Putamen (tissue), 1 donor: Measurements from ENCODE around the gene CIRBP.
"Not testable (repeated sequence)": the region's sequence is repeated elsewhere in the genome, so short reads cannot be mapped to it uniquely, and the experiment has no call there.

ENCODE experiments used
- DNase-seq: peaks from one replicate; pipeline ENCODE4 v3.0.0-alpha.2; 2016; ENCODE audit warnings: low spot score

CIRBP gene

DNA sequence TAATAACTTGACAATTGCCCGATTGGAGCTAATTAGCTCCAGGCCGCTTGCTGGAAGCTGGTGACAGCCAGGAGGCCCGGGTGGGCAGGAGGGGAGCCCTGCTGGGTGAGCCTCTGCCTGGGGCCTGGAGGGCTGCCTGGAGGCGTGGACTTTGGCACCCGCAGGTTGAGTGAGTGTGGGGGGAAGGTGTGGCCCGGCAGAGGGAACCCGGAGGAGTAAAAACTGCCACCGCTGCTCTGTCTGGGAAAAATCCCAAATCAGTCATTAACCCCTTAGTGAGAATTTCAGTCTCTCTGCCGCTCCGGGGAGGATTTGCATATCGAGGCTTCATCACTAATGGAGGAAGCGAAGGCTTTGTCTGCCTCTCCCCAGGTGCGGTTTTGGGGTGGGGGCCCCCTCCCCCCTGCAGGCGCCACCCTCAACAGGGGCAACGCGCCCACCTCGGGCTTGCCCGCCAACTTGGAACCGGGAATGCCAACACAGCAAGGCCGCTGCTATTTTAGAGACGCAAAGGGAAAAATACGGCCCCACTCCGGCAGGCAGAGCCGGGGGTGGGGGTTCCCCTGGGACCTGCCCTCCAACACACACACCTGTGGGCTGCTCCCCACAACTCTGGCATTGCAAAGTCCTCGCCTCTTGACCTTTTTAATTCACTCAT lies 22.8 kb downstream of the CIRBP start:
- no peak for DNase-seq

GRCh38 chr19:1292419-1293151 lies 23.5 kb downstream of the CIRBP start:
- DNase-seq, result no peak

- no peak for DNase-seq
Observed at GRCh38 chr19:1293782-1294604, 24.9 kb downstream of the CIRBP start.

DNA sequence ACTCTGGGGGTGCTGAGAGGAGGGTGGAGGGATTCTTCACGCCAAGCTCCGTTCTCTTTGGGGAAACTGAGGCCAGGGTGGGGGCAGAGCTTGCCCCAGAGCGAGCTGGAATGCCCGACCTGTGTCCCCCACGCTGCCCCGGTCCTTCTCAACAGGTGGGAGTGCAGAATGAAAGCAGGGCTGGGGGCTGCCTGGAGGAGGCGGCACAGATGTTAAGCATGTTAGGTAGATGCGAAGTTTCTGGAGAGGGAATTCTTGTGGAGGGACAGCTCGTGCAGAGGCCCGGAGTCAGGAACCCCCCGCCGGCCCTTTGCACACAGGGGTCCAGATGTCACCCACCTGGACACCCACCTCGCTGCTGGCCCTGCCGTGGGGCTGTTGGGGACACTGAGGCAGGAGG lies 25.6 kb downstream of the CIRBP start:
- no peak for DNase-seq

- no peak for DNase-seq
Observed at GRCh38 chr19:1295169-1296012, 26.3 kb downstream of the CIRBP start.

DNA sequence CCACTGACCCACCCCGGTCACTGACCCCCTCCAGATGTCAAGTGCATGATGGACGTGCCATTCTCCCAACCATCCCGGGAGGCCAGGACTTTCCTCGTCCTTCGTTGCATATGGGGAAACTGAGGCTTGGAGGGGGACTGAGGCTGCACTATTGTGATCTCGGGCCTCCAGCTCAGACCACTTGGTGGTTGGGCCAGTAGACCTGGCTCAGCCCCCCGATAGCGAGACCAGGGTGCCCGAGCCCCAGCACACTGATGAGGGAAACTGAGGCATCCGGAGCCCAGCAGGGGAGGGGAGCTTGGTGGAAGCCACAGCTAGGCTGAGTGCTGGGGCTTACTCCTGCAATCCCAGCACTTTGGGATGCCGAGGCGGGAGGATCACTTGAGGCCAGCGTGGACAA lies 26.9 kb downstream of the CIRBP start:
- DNase-seq, result no peak

DNA sequence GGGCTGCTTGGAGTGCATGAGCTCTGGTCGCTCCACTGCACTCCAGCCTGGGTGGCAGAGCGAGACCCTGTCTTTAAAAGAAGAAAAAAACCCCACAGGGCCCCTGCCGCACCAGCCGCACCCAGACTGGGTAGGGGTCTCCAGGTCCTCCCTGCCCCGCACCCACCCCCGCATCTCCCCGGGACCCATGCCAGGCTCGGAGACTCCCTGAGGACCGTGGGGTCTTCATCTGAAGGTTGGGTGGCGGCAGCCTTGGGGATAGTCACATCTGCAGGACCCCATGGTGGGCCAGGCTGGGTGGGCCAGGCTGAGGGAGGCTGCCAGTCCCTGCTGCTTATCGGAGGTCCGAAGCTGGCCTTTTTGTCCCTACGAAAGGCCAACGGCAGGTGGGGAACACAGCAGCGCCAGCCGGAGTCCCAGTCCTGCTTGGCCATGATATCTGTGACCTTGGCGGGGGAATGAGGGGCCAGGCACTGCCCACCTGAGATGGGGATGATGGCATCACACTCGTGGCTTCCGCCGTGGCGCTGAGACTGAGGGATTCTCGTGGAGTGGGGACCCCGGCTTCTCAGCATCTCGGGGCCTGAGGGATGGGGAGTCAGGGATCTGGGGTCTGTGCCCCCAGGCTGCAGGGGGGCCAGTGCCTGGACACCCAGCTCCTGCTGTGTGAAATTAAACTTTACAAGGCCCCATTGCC lies 27.6 kb downstream of the CIRBP start:
- DNase-seq, result no peak

DNA sequence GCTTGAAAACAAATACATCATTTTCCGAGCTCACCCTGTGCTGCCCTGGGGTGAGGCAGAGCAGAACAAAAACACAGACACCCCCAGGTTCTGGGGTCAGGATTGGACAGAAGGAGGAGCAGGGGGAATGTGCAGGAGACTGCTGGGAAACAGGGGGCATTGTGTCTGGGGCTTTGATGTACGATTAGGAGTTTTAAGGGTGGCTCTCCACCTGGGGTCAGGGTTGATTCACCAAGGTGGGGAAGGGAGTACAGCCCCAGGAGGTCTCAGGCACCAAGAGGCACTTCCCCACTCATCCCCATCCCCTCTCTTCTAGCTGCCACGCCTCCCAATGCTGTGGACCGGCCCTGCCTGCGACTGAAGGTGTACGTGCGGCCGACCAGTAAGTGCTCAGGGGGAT lies 29.1 kb downstream of the CIRBP start:
- DNase-seq, result no peak

GRCh38 chr19:1299801-1300200 lies 30.7 kb downstream of the CIRBP start:
- DNase-seq, result no peak

DNA sequence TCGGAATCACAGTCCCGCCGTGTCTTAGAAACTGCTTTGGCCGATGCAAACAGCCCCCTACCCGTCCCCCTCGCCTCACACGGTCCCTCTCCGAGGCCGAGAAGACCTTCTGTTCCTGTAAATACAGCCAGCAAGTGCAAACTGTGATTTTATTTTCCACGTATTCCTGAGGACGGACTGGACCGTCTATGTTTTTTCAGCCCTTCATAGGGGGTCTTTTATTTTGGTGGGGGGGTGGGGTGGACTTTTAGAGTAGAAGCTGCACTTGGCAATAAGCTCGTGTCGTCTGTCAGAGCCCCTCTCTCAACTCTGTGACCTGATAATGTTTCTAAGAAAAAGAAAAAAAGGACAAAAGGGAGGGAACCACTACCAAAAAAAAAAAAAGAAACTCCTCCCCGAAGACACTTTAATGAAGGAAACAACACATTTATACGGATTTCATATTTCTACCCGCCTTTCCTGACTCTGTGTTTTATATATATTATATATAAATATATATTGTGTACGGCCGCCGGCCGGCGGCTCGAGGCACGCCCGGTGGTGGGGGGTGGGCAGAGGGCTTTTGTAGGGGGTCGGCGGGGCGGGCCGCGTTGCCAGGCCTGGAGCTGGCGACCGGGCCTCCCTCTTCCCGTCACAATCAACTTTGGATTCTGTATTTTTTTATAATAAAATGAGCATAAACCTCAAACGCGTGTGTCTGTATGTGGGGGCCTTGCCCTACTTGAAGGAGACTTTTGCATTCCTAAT lies 31.8 kb downstream of the CIRBP start:
- no peak for DNase-seq

DNA sequence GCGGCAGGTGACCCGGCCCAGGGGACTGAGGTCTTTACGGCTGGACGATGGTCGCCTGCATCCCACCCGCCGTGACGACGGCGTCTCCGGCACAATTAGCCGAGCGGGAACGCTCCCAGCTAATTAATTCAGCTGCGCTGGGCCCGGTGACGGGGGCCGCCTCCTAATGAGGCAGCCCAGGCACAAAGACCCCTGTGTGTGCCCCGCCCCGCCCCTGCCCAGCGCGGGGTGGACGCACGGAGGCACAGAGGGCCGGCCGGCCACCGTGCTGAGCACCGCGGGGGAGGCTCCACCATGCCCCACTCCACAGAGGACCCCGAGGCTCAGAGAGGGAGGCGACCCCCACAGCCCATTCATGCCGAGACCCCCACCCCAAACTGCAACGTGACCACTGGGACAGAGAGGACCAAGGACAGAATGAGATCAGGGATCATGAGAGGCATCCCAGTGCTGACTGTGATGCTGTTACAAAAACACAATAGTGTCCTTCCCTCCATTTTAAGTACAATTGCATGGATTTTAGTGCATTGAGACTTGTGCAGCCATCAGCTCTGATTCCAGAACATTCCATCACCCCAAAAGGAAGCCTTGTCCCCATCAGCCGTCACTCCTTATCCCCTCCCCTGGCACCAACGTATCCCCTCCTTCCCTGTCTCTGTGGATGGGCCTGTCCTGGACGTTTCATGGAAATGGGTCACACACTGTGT lies 33.6 kb downstream of the CIRBP start:
- DNase-seq, result peak; percentile 78

GRCh38 chr19:1304197-1304924 lies 35.2 kb downstream of the CIRBP start:
- no peak for DNase-seq

GRCh38 chr19:1305354-1305753 lies 36.2 kb downstream of the CIRBP start:
- not testable (repeated sequence) for DNase-seq

DNA sequence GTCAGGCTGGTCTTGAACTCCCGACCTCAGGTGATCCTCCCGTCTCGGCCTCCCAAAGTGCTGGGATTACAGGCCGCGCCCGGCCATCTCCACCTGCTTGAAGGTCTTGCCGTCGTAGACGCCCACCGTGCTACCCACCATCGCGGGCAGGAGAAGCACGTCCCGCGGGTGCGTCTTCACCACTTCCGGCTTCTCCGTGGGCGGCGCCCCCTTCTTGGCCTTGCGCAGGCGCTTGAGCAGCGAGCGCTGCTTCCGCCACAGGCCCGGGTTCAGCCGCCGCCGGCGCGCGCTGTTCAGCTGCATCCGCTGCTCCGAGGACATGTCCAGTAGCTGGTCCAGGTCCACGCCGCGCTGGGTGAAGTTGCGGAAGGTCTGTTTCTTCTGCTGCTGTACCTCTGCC lies 38.2 kb downstream of the CIRBP start:
- DNase-seq, result no peak

DNA sequence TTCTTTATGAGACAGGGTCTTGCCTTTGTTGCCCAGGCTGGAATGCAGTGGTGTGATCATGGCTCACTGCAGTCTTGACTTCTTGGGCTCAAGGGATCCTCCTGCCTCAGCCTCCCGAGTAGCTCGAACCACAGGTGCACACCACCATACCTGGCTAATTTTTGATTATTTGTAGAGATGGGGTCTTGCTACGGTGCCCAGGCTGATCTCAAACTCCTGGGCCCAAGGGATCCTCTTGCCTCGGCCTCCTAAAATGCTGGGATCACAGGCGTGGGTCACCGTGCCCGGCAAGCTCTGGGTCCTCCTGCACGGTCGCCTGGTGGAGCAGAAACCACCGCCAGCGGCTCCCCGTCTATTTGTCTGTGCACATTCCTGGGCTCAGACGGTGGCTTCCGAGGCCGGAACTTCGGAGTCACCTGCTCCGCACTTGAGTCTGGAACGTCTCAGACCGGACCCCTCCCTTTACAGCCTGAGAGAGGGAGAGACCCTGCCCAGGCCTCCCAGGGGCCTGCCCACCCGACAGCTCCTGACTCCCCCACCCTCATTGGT lies 38.7 kb downstream of the CIRBP start:
- no peak for DNase-seq

GRCh38 chr19:1308718-1309117 lies 39.6 kb downstream of the CIRBP start:
- no peak for DNase-seq

- no peak for DNase-seq
Observed at GRCh38 chr19:1309977-1310852, 41.1 kb downstream of the CIRBP start.

DNA sequence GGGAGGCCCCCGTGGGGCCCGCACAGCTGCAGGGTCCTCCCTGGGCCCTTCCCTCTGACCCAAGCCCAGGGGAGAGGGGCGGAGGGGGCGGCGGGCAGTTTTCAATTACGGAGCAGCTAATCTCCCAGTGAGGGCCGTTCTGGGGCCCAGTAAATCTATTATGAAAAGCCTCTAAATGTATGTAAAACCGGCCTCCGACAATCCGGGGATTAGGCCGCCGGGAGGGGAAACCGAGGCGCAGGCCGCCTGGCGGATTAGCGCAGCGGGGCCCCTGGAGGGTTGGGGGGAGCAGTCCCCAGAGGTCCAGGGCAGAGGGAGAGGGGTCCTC lies 41.7 kb downstream of the CIRBP start:
- DNase-seq, result no peak
